ENCODE results near the gene ZNF587.
"Not testable (repeated sequence)": the region's sequence is repeated elsewhere in the genome, so short reads cannot be mapped to it uniquely, and the experiment has no call there.

The ZNF587 gene

GRCh38 chr19:57886046-57886445 is 36.4 kb downstream of the ZNF587 start:
- DNase-seq (ENCODE audit: low read depth in 2 of 2, low spot score in 1 of 2): no peak

GRCh38 chr19:57887195-57887941 is 37.7 kb downstream of the ZNF587 start:
- DNase-seq (ENCODE audit: low read depth in 2 of 2, low spot score in 1 of 2): no peak

- no peak for DNase-seq (ENCODE audit: low read depth in 2 of 2, low spot score in 1 of 2)
Observed at GRCh38 chr19:57888107-57888559, 38.5 kb downstream of the ZNF587 start.

- peak; percentile 63 to 67 for DNase-seq (ENCODE audit: low read depth in 2 of 2, low spot score in 1 of 2)
Observed at GRCh38 chr19:57888560-57889231, 39.0 kb downstream of the ZNF587 start, which contains the start of gene ZNF814. Gene ZNF814 (minus strand): TSS chr19:57889037. CDS start chr19:57888802, 235 bp downstream.

- DNase-seq (ENCODE audit: low read depth in 2 of 2, low spot score in 1 of 2): not testable (repeated sequence)
Observed at GRCh38 chr19:57890706-57891105, 41.0 kb downstream of the ZNF587 start.

- no peak for DNase-seq (ENCODE audit: low read depth in 2 of 2, low spot score in 1 of 2)
Observed at GRCh38 chr19:57900311-57900710, 50.7 kb downstream of the ZNF587 start.

GRCh38 chr19:57903618-57904184 is 54.0 kb downstream of the ZNF587 start:
- no peak for DNase-seq (ENCODE audit: low read depth in 2 of 2, low spot score in 1 of 2)

- DNase-seq (ENCODE audit: low read depth in 2 of 2, low spot score in 1 of 2): no peak
Observed at GRCh38 chr19:57905258-57905657, 55.6 kb downstream of the ZNF587 start.

- no peak for DNase-seq (ENCODE audit: low read depth in 2 of 2, low spot score in 1 of 2)
Observed at GRCh38 chr19:57907394-57907793, 57.7 kb downstream of the ZNF587 start.

GRCh38 chr19:57914531-57914930 is 64.9 kb downstream of the ZNF587 start:
- no peak for DNase-seq (ENCODE audit: low read depth in 2 of 2, low spot score in 1 of 2)
